MM.1S (cell line): ENCODE results near the gene IL18RAP.

Source experiments
- DNase-seq: peaks from one replicate; pipeline ENCODE4 v3.0.0-alpha.2; 2015
- H2AFZ ChIP-seq: fragments of 300-600 bp; sonication (generic); 2 replicates; pipeline ENCODE4 v1.6.0; 2016; ENCODE audit warnings: antibody characterized with exemption, low read length
- H3F3A ChIP-seq: fragments of 300-600 bp; sonication (generic); 2 replicates; pipeline ENCODE4 v1.6.1; 2016; ENCODE audit warnings: mild to moderate bottlenecking, antibody characterized with exemption, low read length, moderate library complexity, mixed read lengths; ENCODE audit not compliant: insufficient read depth
- H3K27ac ChIP-seq: fragments of 300-600 bp; sonication (generic); 2 replicates; pipeline ENCODE4 v1.5.1; 2016; ENCODE audit warnings: mild to moderate bottlenecking, low read length
- H3K27me3 ChIP-seq: fragments of 300-600 bp; sonication (generic); replicated peaks from 2 replicates; pipeline ENCODE4 v1.6.0; 2016; ENCODE audit warnings: low read length; ENCODE audit not compliant: insufficient read depth
- H3K36me3 ChIP-seq: fragments of 300-600 bp; sonication (generic); replicated peaks from 2 replicates; pipeline ENCODE4 v1.6.1; 2016; ENCODE audit warnings: mild to moderate bottlenecking, low read length, mixed read lengths; ENCODE audit not compliant: insufficient read depth
- H3K4me1 ChIP-seq: fragments of 300-600 bp; sonication (generic); 2 replicates; pipeline ENCODE4 v1.6.1; 2016; ENCODE audit warnings: low read length, mixed read lengths
- H3K4me2 ChIP-seq: fragments of 300-600 bp; sonication (generic); 2 replicates; pipeline ENCODE4 v1.6.0; 2016; ENCODE audit warnings: low read depth, low read length
- H3K4me3 ChIP-seq: fragments of 300-600 bp; sonication (generic); 2 replicates; pipeline ENCODE4 v1.5.1; 2016; ENCODE audit warnings: low read length, mixed read lengths
- H3K79me2 ChIP-seq: fragments of 300-600 bp; sonication (generic); 2 replicates; pipeline ENCODE4 v1.6.1; 2016; ENCODE audit warnings: mixed run types, low read length, mixed read lengths
- H3K9ac ChIP-seq: fragments of 300-600 bp; sonication (generic); 2 replicates; pipeline ENCODE4 v1.6.1; 2016; ENCODE audit warnings: low read length, mixed read lengths
- H3K9me2 ChIP-seq: fragments of 300-600 bp; sonication (generic); replicated peaks from 2 replicates; pipeline ENCODE4 v1.6.1; 2016; ENCODE audit warnings: mild to moderate bottlenecking, low read length, mixed read lengths; ENCODE audit not compliant: insufficient read depth
- H3K9me3 ChIP-seq: fragments of 300-600 bp; sonication (generic); replicated peaks from 2 replicates; pipeline ENCODE4 v1.6.1; 2016; ENCODE audit warnings: mild to moderate bottlenecking, low read length, mixed read lengths; ENCODE audit not compliant: insufficient read depth
- H4K20me1 ChIP-seq: fragments of 300-600 bp; sonication (generic); 2 replicates; pipeline ENCODE4 v1.6.1; 2016; ENCODE audit warnings: mild to moderate bottlenecking, low read length, moderate library complexity, mixed read lengths; ENCODE audit not compliant: insufficient read depth
- CTCF ChIP-seq: fragments of 300-600 bp; sonication (generic); IDR thresholded peaks from 2 replicates; pipeline ENCODE4 v1.5.1; 2016; ENCODE audit warnings: antibody characterized with exemption, low read length, mixed read lengths
- EZH2 ChIP-seq: fragments of 300-600 bp; sonication (generic); optimal IDR thresholded peaks from 2 replicates; pipeline ENCODE3; 2017; ENCODE audit warnings: low read depth, mild to moderate bottlenecking, antibody characterized with exemption, low read length, mixed read lengths
- EZH2phosphoT487 ChIP-seq: fragments of 300-600 bp; sonication (generic); IDR thresholded peaks from 2 replicates; pipeline ENCODE4 v1.6.1; 2018; ENCODE audit warnings: antibody characterized with exemption, low read length

The IL18RAP gene

GRCh38 chr2:102461188-102461587 is 38.2 kb downstream of the IL18RAP start:
- Histone ChIP-seq H2AFZ (no peak overlapping the region), H3K79me2 (no peaks in the 10 kb centered on the region), H3K4me3 (no peak overlapping the region), H4K20me1 (no peaks in the 10 kb centered on the region), H3K9ac (no peak overlapping the region), H3F3A (no peaks in the 10 kb centered on the region), H3K4me1 (no peaks in the 10 kb centered on the region), H3K4me2 (no peak overlapping the region), H3K36me3 (no peaks in the 10 kb centered on the region), H3K27me3 (no peaks in the 10 kb centered on the region), H3K9me3 (no peaks in the 10 kb centered on the region), H3K9me2 (no peaks in the 10 kb centered on the region), H3K27ac (no peak overlapping the region)
- no peak for TF ChIP-seq CTCF
- TF ChIP-seq EZH2 = no peak
- no peak for TF ChIP-seq EZH2phosphoT487
- no peak for DNase-seq

GRCh38 chr2:102463160-102463559 is 40.2 kb downstream of the IL18RAP start:
- Histone ChIP-seq H4K20me1 (no peaks in the 10 kb centered on the region), H3K27ac (no peak overlapping the region), H3K9me3 (no peaks in the 10 kb centered on the region), H2AFZ (no peak overlapping the region), H3K4me3 (no peak overlapping the region), H3K9me2 (no peaks in the 10 kb centered on the region), H3F3A (no peaks in the 10 kb centered on the region), H3K27me3 (no peaks in the 10 kb centered on the region), H3K4me2 (no peak overlapping the region), H3K36me3 (no peaks in the 10 kb centered on the region), H3K4me1 (no peaks in the 10 kb centered on the region), H3K79me2 (no peaks in the 10 kb centered on the region), H3K9ac (no peak overlapping the region)
- TF ChIP-seq CTCF = no peak
- TF ChIP-seq EZH2phosphoT487 = no peak
- TF ChIP-seq EZH2 = no peak
- DNase-seq = no peak

GRCh38 chr2:102470168-102470567 is 47.2 kb downstream of the IL18RAP start:
- Histone ChIP-seq H3K9ac (no peak overlapping the region), H3K9me3 (no peaks in the 10 kb centered on the region), H3K79me2 (no peaks in the 10 kb centered on the region), H2AFZ (no peak overlapping the region), H3K4me1 (no peaks in the 10 kb centered on the region), H4K20me1 (no peaks in the 10 kb centered on the region), H3K4me2 (no peak overlapping the region), H3K9me2 (no peaks in the 10 kb centered on the region), H3K27me3 (no peaks in the 10 kb centered on the region), H3K4me3 (no peak overlapping the region), H3F3A (no peaks in the 10 kb centered on the region), H3K27ac (no peak overlapping the region), H3K36me3 (no peaks in the 10 kb centered on the region)
- TF ChIP-seq EZH2phosphoT487 (no peak), EZH2 (no peak), CTCF (no peak)
- no peak for DNase-seq
